ENCODE results near the gene IL1F10.

GRCh38 chr2:113060396-113060795, 7.4 kb upstream of the IL1F10 start:
- TF ChIP-seq POLR2AphosphoS5 (IDR thresholded peaks at IDR 0.05; ENCODE audit: insufficient read depth, low read depth, low read length) (no peak), POLR2A (IDR thresholded peaks at IDR 0.05; ENCODE audit: low read depth, low read length) (no peak), CTCF (IDR thresholded peaks at IDR 0.05; ENCODE audit: extremely low read depth in 1 of 2, insufficient read depth in 1 of 2, low read depth in 1 of 2, low read length in 2 of 2) (no peak), EZH2 (IDR thresholded peaks at IDR 0.05; ENCODE audit: borderline replicate concordance, low read depth, low read length, severe bottlenecking) (no peak), JUN (IDR thresholded peaks at IDR 0.05; ENCODE audit: borderline replicate concordance, insufficient read depth, insufficient read length, low read depth) (no peak), MYC (IDR thresholded peaks at IDR 0.05; ENCODE audit: low read depth, low read length) (no peak)

All from endothelial cell of umbilical vein (primary cell).